HUES48 (cell line): ENCODE measurements around the gene DPP9.

Experiments used
- H3K27ac ChIP-seq: one replicate; pipeline ENCODE4 v1.7.0; 2013; ENCODE audit warnings: low read depth, low read length, inconsistent platforms
- H3K27me3 ChIP-seq: 2 replicates; pipeline ENCODE4 v1.6.1; 2013; ENCODE audit warnings: mild to moderate bottlenecking, low read length; ENCODE audit not compliant: control insufficient read depth, insufficient read depth
- H3K36me3 ChIP-seq: 2 replicates; pipeline ENCODE4 v1.6.1; 2013; ENCODE audit warnings: low read length; ENCODE audit not compliant: control insufficient read depth, insufficient read depth
- H3K4me1 ChIP-seq: 2 replicates; pipeline ENCODE4 v1.6.1; 2013; ENCODE audit warnings: mild to moderate bottlenecking, low read length; ENCODE audit not compliant: control insufficient read depth, insufficient read depth
- H3K4me3 ChIP-seq: 2 replicates; pipeline ENCODE4 v1.5.1; 2013; ENCODE audit warnings: mild to moderate bottlenecking, low read depth, low read length
- H3K9ac ChIP-seq: 2 replicates; pipeline ENCODE4 v1.6.1; 2013; ENCODE audit warnings: mild to moderate bottlenecking, low read depth, low read length, moderate library complexity
- H3K9me3 ChIP-seq: 2 replicates; pipeline ENCODE4 v1.6.1; 2013; ENCODE audit warnings: low read length; ENCODE audit not compliant: control insufficient read depth, insufficient read depth

DPP9 gene

GRCh38 chr19:4653793-4654436, 69.7 kb downstream of the DPP9 start:
- Histone ChIP-seq H3K36me3 (peaks cover 20% of the 10 kb centered on the region), H3K9me3 (no peaks in the 10 kb centered on the region), H3K27ac (no peak overlapping the region), H3K4me3 (no peak overlapping the region), H3K4me1 (no peaks in the 10 kb centered on the region), H3K9ac (no peak overlapping the region), H3K27me3 (no peaks in the 10 kb centered on the region)

- Histone ChIP-seq H3K9ac (no peak overlapping the region), H3K27me3 (no peaks in the 10 kb centered on the region), H3K4me3 (no peak overlapping the region), H3K4me1 (no peaks in the 10 kb centered on the region), H3K36me3 (peaks cover 5% of the 10 kb centered on the region; the same call in 1 of the 2 replicates), H3K9me3 (no peaks in the 10 kb centered on the region), H3K27ac (no peak overlapping the region)
These were observed 71.6 kb downstream of the DPP9 start for GRCh38 chr19:4652075-4652474.

- Histone ChIP-seq H3K4me1 (no peaks in the 10 kb centered on the region), H3K9ac (no peak overlapping the region)
These were observed 73.5 kb downstream of the DPP9 start for GRCh38 chr19:4650159-4650558.

GRCh38 chr19:4649392-4650047, 74.1 kb downstream of the DPP9 start:
- no peak overlapping the region for H3K27ac ChIP-seq
- no peaks in the 10 kb centered on the region for H3K27me3 ChIP-seq
- no peaks in the 10 kb centered on the region for H3K9me3 ChIP-seq
- H3K4me1 ChIP-seq: no peaks in the 10 kb centered on the region
- H3K4me3 ChIP-seq: no peak overlapping the region
- H3K36me3 ChIP-seq: no peaks in the 10 kb centered on the region
- no peak overlapping the region for H3K9ac ChIP-seq

More at GRCh38 chr19:4650159-4650558, 73.5 kb downstream of the DPP9 start:
- Histone ChIP-seq H3K4me3 (no peak overlapping the region), H3K36me3 (0 out of 2 replicates have a peak, but pooled peaks cover under 1% of the 10 kb centered on the region), H3K27ac (no peak overlapping the region), H3K9me3 (no peaks in the 10 kb centered on the region), H3K27me3 (no peaks in the 10 kb centered on the region)

GRCh38 chr19:4647676-4648644, 75.7 kb downstream of the DPP9 start:
- no peak overlapping the region for H3K9ac ChIP-seq
- no peaks in the 10 kb centered on the region for H3K4me1 ChIP-seq
- no peak overlapping the region for H3K4me3 ChIP-seq
- H3K36me3 ChIP-seq: no peaks in the 10 kb centered on the region
- H3K27me3 ChIP-seq: no peaks in the 10 kb centered on the region
- H3K9me3 ChIP-seq: no peaks in the 10 kb centered on the region
- no peak overlapping the region for H3K27ac ChIP-seq

- H3K9me3 ChIP-seq: no peaks in the 10 kb centered on the region
- H3K9ac ChIP-seq: no peak overlapping the region
- no peak overlapping the region for H3K27ac ChIP-seq
- H3K27me3 ChIP-seq: no peaks in the 10 kb centered on the region
- H3K4me1 ChIP-seq: no peaks in the 10 kb centered on the region
- H3K36me3 ChIP-seq: no peaks in the 10 kb centered on the region
- H3K4me3 ChIP-seq: no peak overlapping the region
These were observed 77.9 kb downstream of the DPP9 start for GRCh38 chr19:4645718-4646117.

GRCh38 chr19:4642625-4643024, 81.0 kb downstream of the DPP9 start:
- H3K4me1 ChIP-seq: 0 out of 2 replicates have a peak, but pooled peaks cover 2% of the 10 kb centered on the region
- no peak overlapping the region for H3K27ac ChIP-seq
- H3K36me3 ChIP-seq: no peaks in the 10 kb centered on the region
- H3K9ac ChIP-seq: no peak overlapping the region
- 0 out of 2 replicates have a peak, but pooled peaks cover under 1% of the 10 kb centered on the region for H3K27me3 ChIP-seq
- no peak overlapping the region for H3K4me3 ChIP-seq
- H3K9me3 ChIP-seq: no peaks in the 10 kb centered on the region

GRCh38 chr19:4641132-4641531, 82.5 kb downstream of the DPP9 start:
- Histone ChIP-seq H3K4me3 (no peak overlapping the region), H3K9ac (no peak overlapping the region), H3K4me1 (0 out of 2 replicates have a peak, but pooled peaks cover 2% of the 10 kb centered on the region), H3K27me3 (peaks cover 13% of the 10 kb centered on the region), H3K9me3 (no peaks in the 10 kb centered on the region), H3K36me3 (no peaks in the 10 kb centered on the region), H3K27ac (no peak overlapping the region)

- Histone ChIP-seq H3K27me3 (peaks cover 13% of the 10 kb centered on the region), H3K4me3 (0 out of 2 replicates have a peak overlapping the region, but pooled peaks have one; percentile 3), H3K9me3 (no peaks in the 10 kb centered on the region), H3K27ac (no peak overlapping the region), H3K9ac (no peak overlapping the region), H3K4me1 (0 out of 2 replicates have a peak, but pooled peaks cover 2% of the 10 kb centered on the region), H3K36me3 (no peaks in the 10 kb centered on the region)
These were observed 83.2 kb downstream of the DPP9 start for GRCh38 chr19:4640247-4641000.

- Histone ChIP-seq H3K36me3 (no peaks in the 10 kb centered on the region), H3K4me3 (peak overlapping the region; percentile 75), H3K9me3 (no peaks in the 10 kb centered on the region), H3K27ac (no peak overlapping the region), H3K27me3 (peaks cover 13% of the 10 kb centered on the region), H3K4me1 (0 out of 2 replicates have a peak, but pooled peaks cover 2% of the 10 kb centered on the region), H3K9ac (no peak overlapping the region)
These were observed 84.0 kb downstream of the DPP9 start for GRCh38 chr19:4639531-4640246.
